ENCODE data around the gene KCNMA1.

Gene KCNMA1

GRCh38 chr10:77287647-77288120 lies 349.9 kb downstream of the KCNMA1 start:
- DNase-seq, result no peak

- no peak for DNase-seq
Measured at GRCh38 chr10:77286531-77287508, 350.8 kb downstream of the KCNMA1 start.

- no peak for DNase-seq
Measured at GRCh38 chr10:77285529-77286182, 352.0 kb downstream of the KCNMA1 start.

GRCh38 chr10:77284797-77285196 lies 352.8 kb downstream of the KCNMA1 start:
- no peak for DNase-seq

- no peak for DNase-seq
Measured at GRCh38 chr10:77283326-77283725, 354.3 kb downstream of the KCNMA1 start.

GRCh38 chr10:77282163-77282562 lies 355.4 kb downstream of the KCNMA1 start:
- DNase-seq, result no peak

- DNase-seq, result no peak
Measured at GRCh38 chr10:77281719-77282118, 355.9 kb downstream of the KCNMA1 start.

GRCh38 chr10:77279207-77279606 lies 358.4 kb downstream of the KCNMA1 start:
- no peak for DNase-seq

GRCh38 chr10:77274046-77274795 lies 363.4 kb downstream of the KCNMA1 start:
- DNase-seq, result no peak

GRCh38 chr10:77269163-77269562 lies 368.4 kb downstream of the KCNMA1 start:
- no peak for DNase-seq

- no peak for DNase-seq
Measured at GRCh38 chr10:77268721-77269120, 368.9 kb downstream of the KCNMA1 start.

- no peak for DNase-seq
Measured at GRCh38 chr10:77267703-77268675, 369.6 kb downstream of the KCNMA1 start.

- DNase-seq, result no peak
Measured at GRCh38 chr10:77266242-77266641, 371.4 kb downstream of the KCNMA1 start.

- no peak for DNase-seq
Measured at GRCh38 chr10:77264527-77264926, 373.1 kb downstream of the KCNMA1 start.

- no peak for DNase-seq
Measured at GRCh38 chr10:77264107-77264506, 373.5 kb downstream of the KCNMA1 start.

GRCh38 chr10:77263700-77264099 lies 373.9 kb downstream of the KCNMA1 start:
- no peak for DNase-seq

- no peak for DNase-seq
Measured at GRCh38 chr10:77261146-77261545, 376.5 kb downstream of the KCNMA1 start.

GRCh38 chr10:77259171-77259874 lies 378.3 kb downstream of the KCNMA1 start:
- no peak for DNase-seq

GRCh38 chr10:77256346-77256745 lies 381.3 kb downstream of the KCNMA1 start:
- DNase-seq, result no peak

GRCh38 chr10:77253556-77254064 lies 384.0 kb downstream of the KCNMA1 start:
- no peak for DNase-seq

GRCh38 chr10:77253147-77253545 lies 384.5 kb downstream of the KCNMA1 start:
- DNase-seq, result no peak
